Muscle layer of duodenum (tissue), 2 donors: Measurements from ENCODE around the gene SMARCE1.

ENCODE experiments used
- H3K27ac ChIP-seq: one replicate; pipeline ENCODE4 v1.7.0; 2013; ENCODE audit warnings: mild to moderate bottlenecking, low read length
- H3K27me3 ChIP-seq: one replicate; pipeline ENCODE4 v1.7.0; 2013; ENCODE audit warnings: low read depth, mild to moderate bottlenecking, control low read depth, low read length
- H3K36me3 ChIP-seq, 2 donors: one replicate each; pipeline ENCODE4 v1.7.0; 2013; ENCODE audit warnings: low read length in 2 of 2, control low read depth in 1 of 2, mild to moderate bottlenecking in 1 of 2; ENCODE audit not compliant: insufficient read depth in 2 of 2, control insufficient read depth in 1 of 2
- H3K4me1 ChIP-seq, 2 donors: one replicate each; pipeline ENCODE4 v1.7.0; 2013; ENCODE audit warnings: low read length in 2 of 2, mild to moderate bottlenecking in 2 of 2, control low read depth in 1 of 2, moderate library complexity in 1 of 2; ENCODE audit not compliant: insufficient read depth in 2 of 2, control insufficient read depth in 1 of 2
- H3K4me3 ChIP-seq, 2 donors: one replicate each; pipeline ENCODE4 v1.7.0; 2013; ENCODE audit warnings: low read length in 2 of 2, low read depth in 1 of 2, mild to moderate bottlenecking in 1 of 2
- H3K9me3 ChIP-seq, 2 donors: one replicate each; pipeline ENCODE4 v1.7.0; 2013; ENCODE audit warnings: low read length in 2 of 2, control low read depth in 1 of 2, mild to moderate bottlenecking in 1 of 2; ENCODE audit not compliant: control insufficient read depth in 1 of 2
- donor health status: healthy.

SMARCE1 gene

DNA sequence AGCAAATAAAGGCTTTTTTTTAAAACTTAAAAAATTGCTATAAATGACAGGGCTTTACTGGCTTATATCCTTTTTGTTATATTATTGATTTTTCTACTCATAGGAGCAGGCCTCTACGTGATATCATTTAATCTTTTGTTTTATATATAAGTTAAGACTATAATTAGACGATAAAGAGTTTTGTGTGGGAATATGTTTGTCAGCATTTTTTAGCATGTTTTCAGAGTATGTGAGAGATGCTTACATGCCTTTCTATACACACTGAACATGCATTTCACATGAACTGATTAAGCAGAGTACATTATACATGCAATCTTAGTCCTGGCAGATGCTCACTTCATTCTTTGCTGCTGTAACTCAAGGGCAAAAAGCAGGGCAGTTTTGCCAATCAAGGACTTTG, 25.0 kb upstream of the SMARCE1 start:
- no peaks in the 10 kb centered on the region for H3K4me1 ChIP-seq
- peaks cover 6% of the 10 kb centered on the region for H3K27me3 ChIP-seq
- H3K36me3 ChIP-seq, result no peaks in the 10 kb centered on the region
- H3K4me3 ChIP-seq, result no peak overlapping the region
- H3K9me3 ChIP-seq, result no peaks in the 10 kb centered on the region
- H3K27ac ChIP-seq, result no peak overlapping the region

DNA sequence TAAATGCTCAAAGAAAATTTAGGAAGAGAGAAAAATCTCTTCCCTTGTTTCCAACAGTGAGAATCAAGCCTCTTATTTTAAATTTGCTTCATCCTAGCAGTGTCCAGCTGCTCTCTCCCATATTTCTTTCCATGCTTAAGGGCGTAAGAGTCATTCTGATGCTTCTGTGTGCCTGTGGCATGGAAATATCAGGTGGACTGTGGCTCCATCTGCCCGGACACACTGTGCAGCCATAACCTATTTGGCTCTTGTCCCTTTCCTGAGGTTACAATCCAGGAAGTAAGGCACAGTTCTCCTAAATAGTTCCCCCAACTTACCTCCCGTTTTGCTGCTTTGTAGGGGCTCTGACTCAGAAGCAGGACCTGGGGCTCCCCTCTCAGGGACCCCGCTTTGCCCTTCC, 23.7 kb upstream of the SMARCE1 start:
- H3K27me3 ChIP-seq, result no peaks in the 10 kb centered on the region
- no peak overlapping the region for H3K27ac ChIP-seq
- H3K36me3 ChIP-seq, result no peaks in the 10 kb centered on the region
- H3K4me1 ChIP-seq, result no peaks in the 10 kb centered on the region
- H3K4me3 ChIP-seq, result no peak overlapping the region
- no peaks in the 10 kb centered on the region for H3K9me3 ChIP-seq

DNA sequence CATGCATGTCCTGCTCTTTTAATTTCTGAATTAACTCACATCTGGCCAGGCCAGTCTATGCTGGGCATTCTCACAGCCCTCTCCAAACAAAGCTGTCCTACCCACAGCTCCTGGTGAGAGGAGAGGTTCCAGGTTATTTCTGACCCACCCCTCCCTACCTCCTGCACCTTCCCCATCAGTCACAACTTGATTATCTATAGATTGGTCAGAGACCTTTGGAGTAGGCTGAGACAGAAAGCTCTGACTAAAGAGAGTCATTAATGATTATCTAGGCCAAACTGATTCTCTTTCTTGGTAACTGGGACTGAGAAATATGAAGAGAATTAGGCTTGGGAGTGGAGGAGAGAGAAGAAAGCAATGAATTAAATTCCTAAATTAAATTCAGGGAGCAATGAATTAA, 18.7 kb upstream of the SMARCE1 start:
- no peaks in the 10 kb centered on the region for H3K36me3 ChIP-seq
- no peaks in the 10 kb centered on the region for H3K9me3 ChIP-seq
- no peaks in the 10 kb centered on the region for H3K27me3 ChIP-seq
- no peak overlapping the region for H3K27ac ChIP-seq
- H3K4me3 ChIP-seq, result no peak overlapping the region
- H3K4me1 ChIP-seq, result peaks cover 0 to 7% of the 10 kb centered on the region in 2 donors

DNA sequence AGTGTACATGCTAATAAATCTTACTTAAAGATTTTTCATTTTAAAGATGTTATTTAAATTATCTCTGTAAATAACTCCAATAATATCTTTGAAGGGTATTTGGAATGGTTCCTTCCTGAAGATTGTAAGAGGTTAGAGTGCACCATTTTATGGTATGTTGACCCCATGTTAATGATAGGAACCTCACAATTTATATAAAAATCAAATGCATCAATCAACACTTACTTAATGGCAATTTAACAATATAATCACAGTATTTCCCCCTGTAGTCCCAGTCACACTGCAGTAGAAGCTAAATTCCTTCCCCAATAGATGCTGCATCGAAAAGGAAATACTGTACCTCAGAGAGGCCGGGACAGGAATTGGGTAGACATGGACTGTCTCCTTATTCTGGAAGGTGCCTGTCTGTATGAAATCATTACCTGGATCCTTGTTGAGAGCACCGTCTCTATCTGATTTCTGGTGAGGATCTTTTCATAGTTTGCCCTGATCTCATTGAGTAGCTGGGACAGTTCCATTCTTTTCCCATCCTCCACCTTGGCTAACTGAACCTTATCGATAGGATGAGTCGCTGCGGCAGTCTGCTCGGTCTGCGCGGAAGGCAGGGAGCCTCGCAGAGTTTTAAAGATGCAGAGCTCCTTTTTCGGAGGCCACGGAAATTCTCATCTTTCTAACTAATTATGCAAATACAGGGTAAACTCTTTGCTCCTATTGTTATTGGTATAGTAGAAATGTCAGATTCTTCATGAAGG, 17.1 kb upstream of the SMARCE1 start, which contains the start of gene KRT222:
Gene KRT222, minus strand, starts transcription at position 596 of the 752 bp plus-strand sequence. Its CDS starts 78 bp downstream, at position 518.
- Histone ChIP-seq H3K4me3 (peak within 1 kb of the TSS; percentile 51 to 63), H3K27me3 (no peaks in the 10 kb centered on the region), H3K9me3 (no peaks in the 10 kb centered on the region), H3K4me1 (peaks cover 0 to 7% of the 10 kb centered on the region in 2 donors), H3K27ac (peak within 1 kb of the TSS; percentile 36), H3K36me3 (no peaks in the 10 kb centered on the region)

DNA sequence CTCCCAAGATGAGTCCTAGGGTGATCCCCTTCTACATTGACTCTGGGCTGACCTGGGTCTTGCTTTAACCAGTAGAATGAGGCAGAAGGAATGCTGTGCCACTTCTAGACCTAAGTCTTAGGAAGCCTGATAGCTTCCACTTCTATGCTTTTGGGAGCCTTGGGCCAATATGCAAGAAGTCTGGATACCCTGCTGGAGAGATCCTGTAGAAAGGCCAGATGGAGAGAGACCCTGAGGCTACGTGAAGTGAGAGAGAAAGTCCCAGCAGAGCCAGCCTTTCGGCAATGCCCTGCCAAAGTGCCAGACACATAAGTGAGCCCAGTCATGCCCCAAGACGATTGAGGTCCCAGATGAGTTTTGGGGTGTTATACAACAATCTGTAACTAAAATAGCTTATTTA, 15.6 kb upstream of the SMARCE1 start:
- peaks cover 0 to 7% of the 10 kb centered on the region in 2 donors for H3K4me1 ChIP-seq
- no peaks in the 10 kb centered on the region for H3K27me3 ChIP-seq
- no peak overlapping the region for H3K27ac ChIP-seq
- no peaks in the 10 kb centered on the region for H3K9me3 ChIP-seq
- no peaks in the 10 kb centered on the region for H3K36me3 ChIP-seq
- H3K4me3 ChIP-seq, result no peak overlapping the region

DNA sequence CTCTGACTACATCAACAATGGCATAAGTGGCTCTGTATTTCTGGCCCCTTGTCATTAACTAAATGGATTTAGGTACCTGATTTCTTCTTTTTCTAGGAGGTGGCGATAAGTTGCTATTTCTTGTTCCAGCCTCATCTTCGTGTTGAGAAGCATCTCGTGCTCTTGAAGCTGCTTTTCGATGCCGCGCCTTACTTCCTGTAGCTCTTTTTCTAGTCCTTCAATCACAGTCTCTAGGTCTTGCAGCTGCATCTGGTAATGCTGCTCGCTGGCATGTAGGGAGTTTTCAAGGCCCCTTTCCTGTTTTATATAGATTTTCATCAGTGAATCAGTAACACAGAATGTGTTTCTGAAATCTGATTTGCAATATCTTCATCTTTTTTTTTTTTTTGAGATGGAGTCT, 12.3 kb upstream of the SMARCE1 start:
- Histone ChIP-seq H3K27ac (no peak overlapping the region), H3K36me3 (no peaks in the 10 kb centered on the region), H3K4me1 (peaks cover 0 to 3% of the 10 kb centered on the region in 2 donors), H3K9me3 (no peaks in the 10 kb centered on the region), H3K27me3 (no peaks in the 10 kb centered on the region), H3K4me3 (no peak overlapping the region)

DNA sequence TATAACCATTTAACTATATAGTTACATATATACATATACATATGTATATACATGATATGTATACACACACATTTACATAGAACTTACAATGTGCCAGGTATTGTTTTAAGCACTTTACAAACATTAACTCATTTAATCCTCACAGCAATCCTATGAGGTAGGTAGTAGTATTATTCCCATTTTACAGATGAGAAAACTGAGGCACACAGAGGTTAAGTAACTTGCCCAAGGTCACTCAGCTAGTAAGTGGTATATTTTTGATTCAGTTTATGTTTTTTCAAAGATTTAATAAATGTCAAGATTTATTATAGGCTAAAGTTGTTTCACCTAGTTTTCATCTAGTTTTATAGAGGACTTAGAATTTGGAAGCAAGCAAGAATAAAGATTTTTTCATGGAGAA, 10.8 kb upstream of the SMARCE1 start:
- Histone ChIP-seq H3K4me3 (no peak overlapping the region), H3K27me3 (no peaks in the 10 kb centered on the region), H3K36me3 (no peaks in the 10 kb centered on the region), H3K4me1 (no peaks in the 10 kb centered on the region), H3K27ac (no peak overlapping the region), H3K9me3 (no peaks in the 10 kb centered on the region)

DNA sequence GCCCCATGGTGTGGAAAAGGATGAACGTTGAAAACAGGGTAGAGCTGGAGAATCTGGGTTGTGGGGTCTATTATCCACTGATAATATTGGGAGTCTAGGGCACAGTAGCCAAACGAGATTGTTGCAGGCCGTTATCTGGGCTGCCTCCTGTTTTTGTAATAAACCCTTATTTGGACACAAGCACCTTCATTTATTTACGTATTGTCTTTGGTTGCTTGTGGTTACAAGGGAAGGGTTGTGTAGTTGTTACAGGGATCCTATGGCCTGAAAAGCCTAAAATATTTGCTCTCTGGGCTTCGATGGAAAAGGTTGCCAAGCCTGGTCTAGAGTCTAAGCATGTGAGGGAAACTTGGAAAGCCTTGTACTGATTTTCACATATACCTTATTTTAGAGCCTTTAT, 4.3 kb upstream of the SMARCE1 start:
- no peaks in the 10 kb centered on the region for H3K9me3 ChIP-seq
- no peaks in the 10 kb centered on the region for H3K27me3 ChIP-seq
- H3K27ac ChIP-seq, result no peak overlapping the region
- H3K4me3 ChIP-seq, result no peak overlapping the region
- peaks cover 0 to 5% of the 10 kb centered on the region in 2 donors for H3K4me1 ChIP-seq
- peaks cover 0 to 8% of the 10 kb centered on the region in 2 donors for H3K36me3 ChIP-seq

DNA sequence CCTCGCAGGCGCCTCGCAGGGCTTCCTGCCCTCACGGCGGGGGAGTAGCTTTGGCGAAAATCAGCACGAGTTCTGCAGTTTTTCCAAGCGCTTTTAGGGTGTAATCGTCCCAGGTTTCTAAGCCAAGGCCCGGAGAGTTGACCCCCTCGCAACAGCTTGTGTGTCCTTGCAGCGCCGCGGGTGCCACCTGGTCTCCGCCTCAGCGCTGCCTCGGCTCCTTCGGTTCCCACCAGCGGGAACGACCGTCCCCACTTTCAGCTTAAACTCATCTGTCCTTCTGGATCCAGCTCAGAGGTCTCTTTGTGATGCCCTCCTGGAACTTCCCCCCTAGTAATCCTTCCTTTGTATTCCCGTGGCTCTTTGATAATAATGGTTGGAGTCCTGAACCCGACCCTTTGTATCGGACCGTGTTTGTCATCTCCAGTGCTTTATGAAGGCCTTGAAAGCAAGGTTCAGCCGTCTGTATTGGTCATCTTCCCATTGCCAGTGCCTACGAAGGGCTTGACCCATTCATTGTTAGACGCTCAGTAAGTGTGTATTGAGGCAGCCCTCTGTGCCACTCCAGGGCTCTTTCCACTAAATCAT, 858 bp upstream of the SMARCE1 start:
- H3K36me3 ChIP-seq, result peaks cover 6 to 14% of the 10 kb centered on the region in 2 donors
- H3K4me3 ChIP-seq, result peak overlapping the region; percentile 91 to 96
- no peaks in the 10 kb centered on the region for H3K27me3 ChIP-seq
- H3K9me3 ChIP-seq, result no peaks in the 10 kb centered on the region
- peak overlapping the region; percentile 98 for H3K27ac ChIP-seq
- peaks cover 12 to 32% of the 10 kb centered on the region in 2 donors for H3K4me1 ChIP-seq

DNA sequence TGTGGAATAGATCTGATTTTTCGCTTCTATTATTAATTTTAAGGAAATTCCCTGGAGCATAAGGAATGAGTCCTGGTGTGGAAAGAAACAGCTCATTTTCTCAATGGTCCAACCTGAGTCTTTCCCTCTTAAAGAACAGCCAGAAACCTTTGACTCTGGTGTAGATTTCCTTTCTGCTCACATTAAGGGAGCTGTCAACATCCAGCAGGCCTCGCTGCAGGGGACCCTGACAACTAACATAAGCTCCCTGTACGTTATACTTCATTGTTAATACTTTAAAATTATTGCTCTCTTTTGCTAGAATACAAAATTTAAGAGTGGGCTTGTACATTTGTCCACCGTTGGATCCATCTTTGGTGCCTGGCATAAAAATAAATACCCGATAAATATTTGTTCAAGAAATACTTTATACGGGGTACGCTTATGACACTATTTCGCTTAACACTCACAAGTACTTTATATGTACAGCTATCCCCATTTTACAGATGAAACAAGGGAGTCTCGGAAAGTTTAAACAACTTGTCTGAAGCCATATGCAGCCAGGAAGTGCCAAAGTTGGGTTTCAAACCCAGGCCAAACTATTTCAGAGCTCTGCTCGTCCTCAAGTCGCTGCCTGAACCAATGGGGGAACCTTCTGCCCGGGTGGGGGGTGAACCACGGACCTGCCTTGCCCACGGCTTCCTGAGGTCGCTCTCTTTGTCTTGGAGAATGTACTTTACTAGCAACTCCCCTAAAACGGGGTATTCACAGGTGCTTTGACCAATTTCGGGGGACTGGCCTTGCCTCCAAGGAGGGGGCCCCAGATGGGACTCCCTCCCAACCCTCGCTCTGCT, 611 bp downstream of the SMARCE1 start:
- peak overlapping the region; percentile 91 to 96 for H3K4me3 ChIP-seq
- peak overlapping the region; percentile 98 for H3K27ac ChIP-seq
- H3K36me3 ChIP-seq, result peaks cover 19 to 28% of the 10 kb centered on the region in 2 donors
- no peaks in the 10 kb centered on the region for H3K9me3 ChIP-seq
- no peaks in the 10 kb centered on the region for H3K27me3 ChIP-seq
- peaks cover 12 to 32% of the 10 kb centered on the region in 2 donors for H3K4me1 ChIP-seq

DNA sequence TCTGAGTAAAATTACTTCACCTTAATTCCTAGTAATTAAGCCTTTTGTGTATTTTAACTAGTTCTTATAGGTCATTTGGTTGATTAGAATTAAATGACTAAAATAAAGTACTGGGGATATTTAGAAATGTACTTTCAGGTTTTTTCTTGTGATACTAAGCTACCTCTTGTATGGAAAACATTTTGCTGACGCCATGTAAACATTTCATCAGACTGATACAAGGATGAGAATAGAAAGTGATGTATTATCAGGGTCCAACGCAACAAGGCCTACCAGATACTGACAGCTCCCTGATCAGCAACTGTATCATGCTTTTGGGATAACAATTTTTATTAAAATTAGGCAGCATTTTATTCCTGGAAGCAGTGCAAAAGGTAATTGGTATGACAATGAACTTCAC, 1.7 kb downstream of the SMARCE1 start:
- Histone ChIP-seq H3K27me3 (no peaks in the 10 kb centered on the region), H3K36me3 (peaks cover 24 to 36% of the 10 kb centered on the region in 2 donors), H3K9me3 (no peaks in the 10 kb centered on the region), H3K27ac (no peak overlapping the region), H3K4me1 (peaks cover 12 to 32% of the 10 kb centered on the region in 2 donors), H3K4me3 (no peak overlapping the region)
